ENCODE data around the gene TSKU. TPM values are rescaled to one million over a fixed set of nuclear protein-coding genes. Genes with fewer than 3 reads are reported as not detected.

TSKU gene
- total and polyA plus RNA-seq, 9 of the 15 experiments (the other 6 are each of a cell fraction or from before 2014, with no cell fraction given): 0.60 to 11.9 (median 8.4) TPM

GRCh38 chr11:76782531-76783293, 444 bp upstream of the TSKU start (continued):
- TF ChIP-seq ZNF318 (IDR thresholded peaks at IDR 0.05; ENCODE audit: borderline replicate concordance in 1 of 2, low read depth in 1 of 2): no peak
- TF ChIP-seq MTA3 (IDR thresholded peaks at IDR 0.05; ENCODE audit: borderline replicate concordance): peak; percentile 68; the same call in 1 of the 2 replicates
- TF ChIP-seq ELK1 (CRISPR knock-in tag; IDR thresholded peaks at IDR 0.05): no peak
- no peak for TF ChIP-seq SP2 (IDR thresholded peaks at IDR 0.05; ENCODE audit: extremely low read depth, low read depth, low read length, poor library complexity, severe bottlenecking)
- TF ChIP-seq CLOCK (CRISPR knock-in tag; IDR thresholded peaks at IDR 0.05; ENCODE audit: borderline replicate concordance): no peak
- no peak for TF ChIP-seq HNRNPLL (IDR thresholded peaks at IDR 0.05; ENCODE audit: low read depth, low read length, poor library complexity, severe bottlenecking)
- TF ChIP-seq HMG20A (CRISPR knock-in tag; conservative IDR thresholded peaks at IDR 0.05): no peak
- no peak for TF ChIP-seq ZNF3 (CRISPR knock-in tag; IDR thresholded peaks at IDR 0.05)
- no peak for TF ChIP-seq ZNF780A (CRISPR knock-in tag; IDR thresholded peaks at IDR 0.05)
- TF ChIP-seq LCOR (CRISPR knock-in tag; IDR thresholded peaks at IDR 0.05): peak; percentile 68
- TF ChIP-seq ZNF79 (CRISPR knock-in tag; IDR thresholded peaks at IDR 0.05; ENCODE audit: low read depth): no peak
- TF ChIP-seq ELF2 (CRISPR knock-in tag; IDR thresholded peaks at IDR 0.05): no peak
- TF ChIP-seq BHLHE40 (IDR thresholded peaks at IDR 0.05; ENCODE audit: low read length): no peak
- no peak for TF ChIP-seq COPS2 (conservative IDR thresholded peaks at IDR 0.05)
- no peak for TF ChIP-seq ZNF696 (CRISPR knock-in tag; conservative IDR thresholded peaks at IDR 0.05)
- no peak for TF ChIP-seq ELF4 (CRISPR knock-in tag; IDR thresholded peaks at IDR 0.05)

Data from K562 (cell line).